Fibroblast of peridontal ligament (primary cell): Measurements from ENCODE around the gene RAP1GAP2.

Source experiments
- DNase-seq: peaks from one replicate; pipeline ENCODE4 v3.0.0-alpha.2; 2010; ENCODE audit errors: extremely low read depth

The RAP1GAP2 gene

GRCh38 chr17:2996810-2997670 is 200.8 kb downstream of the RAP1GAP2 start:
- no peak for DNase-seq

DNA sequence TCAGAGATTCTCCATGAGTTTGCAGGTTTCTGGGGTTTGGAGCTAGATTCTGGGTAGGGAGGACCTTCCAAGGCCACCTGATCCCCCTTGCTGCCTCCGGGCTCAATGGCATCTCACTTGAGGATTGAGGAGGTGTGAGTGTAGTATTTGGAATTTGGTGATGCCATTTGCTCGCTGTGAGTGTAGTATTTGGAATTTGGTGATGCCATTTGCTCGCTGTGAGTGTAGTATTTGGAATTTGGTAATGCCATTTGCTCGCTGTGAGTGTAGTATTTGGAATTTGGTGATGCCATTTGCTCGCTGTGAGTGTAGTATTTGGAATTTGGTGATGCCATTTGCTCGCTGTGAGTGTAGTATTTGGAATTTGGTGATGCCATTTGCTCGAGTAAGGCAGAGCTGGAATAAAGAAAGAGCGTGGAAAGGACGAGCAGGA is 202.2 kb downstream of the RAP1GAP2 start:
- peak; percentile 6 for DNase-seq

- DNase-seq, result no peak
Observed at GRCh38 chr17:3002538-3003295, 206.5 kb downstream of the RAP1GAP2 start.

- DNase-seq, result no peak
Observed at GRCh38 chr17:3003296-3004149, 207.3 kb downstream of the RAP1GAP2 start.

DNA sequence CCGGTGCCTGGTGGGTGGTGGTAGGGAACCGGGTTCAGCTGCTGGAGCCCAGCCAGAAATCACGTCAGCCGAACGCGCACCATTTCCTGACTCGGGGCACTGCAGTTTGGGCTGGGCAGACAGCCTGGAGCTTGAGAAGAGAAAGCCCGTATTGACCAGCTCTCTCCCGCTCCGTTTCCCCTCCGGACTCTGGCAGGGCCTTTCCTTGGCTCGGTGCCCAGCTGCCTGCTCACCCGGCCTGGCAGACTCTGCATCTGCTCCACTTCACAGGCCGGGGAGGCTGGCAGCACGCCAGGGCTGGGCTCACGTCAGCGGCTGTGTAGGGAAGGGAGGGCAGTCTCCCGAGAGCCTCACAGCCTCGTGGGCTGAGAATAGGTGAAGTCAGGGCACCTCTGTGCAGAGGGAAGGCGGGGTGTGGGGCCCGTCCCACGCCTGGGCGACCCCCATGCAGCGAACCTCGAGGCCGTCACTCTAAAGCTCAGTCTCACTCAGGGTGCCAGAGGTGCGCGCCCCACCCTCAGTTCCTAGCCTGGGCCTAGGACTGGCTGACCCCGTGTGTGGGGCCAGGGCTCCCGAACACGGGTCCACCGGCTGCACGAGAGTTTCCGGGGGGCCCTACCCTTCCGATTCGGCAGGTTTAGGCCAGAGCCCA is 208.0 kb downstream of the RAP1GAP2 start:
- peak; percentile 65 for DNase-seq

GRCh38 chr17:3004925-3005324 is 208.7 kb downstream of the RAP1GAP2 start:
- no peak for DNase-seq

- DNase-seq, result no peak
Observed at GRCh38 chr17:3005696-3006095, 209.5 kb downstream of the RAP1GAP2 start.

DNA sequence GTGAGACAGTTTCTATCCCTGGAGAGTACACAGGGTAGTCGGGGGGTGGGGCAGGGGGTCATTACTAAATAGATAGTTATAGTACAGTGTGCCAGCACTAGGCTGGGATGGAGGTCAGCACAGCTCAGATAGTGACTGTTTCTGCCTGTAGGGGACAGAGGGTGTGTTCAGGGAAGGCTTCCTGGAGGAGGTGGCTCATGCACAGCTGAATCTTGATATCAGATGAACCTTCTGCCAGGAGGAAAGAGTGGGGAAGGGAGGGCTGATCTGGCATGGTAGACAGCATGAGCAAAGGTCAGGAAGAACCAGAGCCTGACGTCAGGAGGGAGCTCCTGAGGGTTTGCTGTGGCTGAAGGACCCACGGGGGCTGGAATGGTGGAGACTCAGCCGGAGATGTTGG is 210.6 kb downstream of the RAP1GAP2 start:
- DNase-seq, result no peak

- no peak for DNase-seq
Observed at GRCh38 chr17:3007651-3008121, 211.4 kb downstream of the RAP1GAP2 start.

- no peak for DNase-seq
Observed at GRCh38 chr17:3008336-3009288, 212.4 kb downstream of the RAP1GAP2 start.

DNA sequence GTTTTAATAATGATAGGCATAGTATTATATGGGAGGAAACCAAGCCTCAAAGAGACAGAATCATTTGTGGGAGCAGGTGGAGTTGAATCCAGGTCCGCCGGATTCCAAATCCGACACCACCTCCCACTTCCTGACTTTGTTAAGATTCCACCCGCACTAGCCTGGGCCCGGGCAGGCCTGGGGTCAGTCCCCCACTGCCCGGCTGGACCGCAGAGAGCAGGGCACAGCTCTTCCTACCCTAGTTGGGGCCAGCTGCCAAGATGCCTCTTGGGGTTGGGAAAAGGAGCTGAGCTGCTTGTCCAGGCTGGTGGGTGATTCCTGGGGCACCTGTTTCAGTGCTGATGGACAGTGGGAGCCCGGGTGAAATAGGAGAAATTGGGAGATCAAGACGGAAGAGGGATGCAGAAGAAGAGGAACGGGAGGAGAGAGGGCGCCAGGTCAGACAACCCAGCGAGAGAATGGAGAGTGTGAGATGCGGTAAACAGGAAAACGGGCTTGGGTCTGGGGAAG is 213.2 kb downstream of the RAP1GAP2 start:
- no peak for DNase-seq

DNA sequence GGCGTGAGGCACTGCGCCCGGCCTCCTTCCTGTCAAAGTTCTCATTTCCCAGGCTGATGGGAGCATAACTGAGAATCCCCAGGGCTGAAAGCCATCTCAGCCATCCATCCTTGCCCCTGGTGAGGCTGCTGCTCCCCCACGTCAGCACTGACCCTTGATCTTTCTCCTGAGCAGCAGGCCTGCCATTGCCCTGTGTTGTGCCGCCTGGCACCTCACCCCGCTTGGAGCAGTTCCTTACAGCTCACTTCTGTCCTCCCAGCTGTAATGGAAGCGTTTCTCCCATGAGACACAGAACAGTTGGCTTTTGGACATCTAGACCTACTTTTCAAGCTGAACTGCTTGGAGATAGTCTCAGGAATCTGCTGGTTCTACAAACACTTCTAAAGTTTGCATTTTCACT is 215.7 kb downstream of the RAP1GAP2 start:
- DNase-seq, result no peak

- DNase-seq, result peak; percentile 3
Observed at GRCh38 chr17:3012926-3013581, 216.8 kb downstream of the RAP1GAP2 start.

DNA sequence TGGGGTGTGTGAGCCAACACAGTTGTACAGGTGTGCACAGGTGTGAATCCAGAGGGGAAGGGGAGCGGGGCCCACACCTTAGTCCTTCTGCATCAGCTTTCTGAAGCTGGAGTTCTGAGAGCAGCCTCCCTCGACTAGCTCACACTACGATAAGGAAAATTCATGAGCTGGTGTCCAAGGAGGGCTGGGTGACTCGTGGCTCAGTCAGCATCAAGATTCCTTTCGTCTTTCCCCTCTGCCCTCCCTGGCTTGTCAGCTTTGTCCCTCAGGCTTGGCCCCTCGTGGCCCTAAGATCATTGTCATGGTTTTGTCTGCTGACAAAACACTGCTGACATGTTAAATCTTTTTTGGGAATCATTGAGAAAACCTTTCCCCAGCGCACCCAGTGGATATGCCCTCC is 219.7 kb downstream of the RAP1GAP2 start:
- DNase-seq, result no peak

GRCh38 chr17:3017936-3018335 is 221.7 kb downstream of the RAP1GAP2 start:
- DNase-seq, result no peak

DNA sequence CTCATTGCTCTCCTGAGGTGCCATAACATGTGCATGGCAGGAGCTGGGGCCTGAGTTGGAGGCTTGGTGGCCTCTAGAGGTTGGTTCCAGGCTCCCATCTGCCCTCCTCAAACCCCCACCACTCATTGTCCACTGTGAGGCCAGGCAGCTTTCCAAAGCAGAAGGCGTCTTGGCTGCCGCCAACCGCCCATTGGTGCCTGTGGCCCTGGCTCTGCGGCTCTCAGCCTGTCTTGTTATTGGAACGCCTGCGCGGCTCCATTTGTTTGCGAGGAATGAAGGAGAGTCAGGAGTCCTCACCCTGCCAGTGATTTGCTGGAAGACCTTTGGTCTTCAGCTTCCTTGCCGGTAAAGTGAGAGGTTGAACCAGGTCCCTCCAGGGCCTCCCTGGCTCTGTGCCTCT is 223.5 kb downstream of the RAP1GAP2 start:
- DNase-seq, result no peak

DNA sequence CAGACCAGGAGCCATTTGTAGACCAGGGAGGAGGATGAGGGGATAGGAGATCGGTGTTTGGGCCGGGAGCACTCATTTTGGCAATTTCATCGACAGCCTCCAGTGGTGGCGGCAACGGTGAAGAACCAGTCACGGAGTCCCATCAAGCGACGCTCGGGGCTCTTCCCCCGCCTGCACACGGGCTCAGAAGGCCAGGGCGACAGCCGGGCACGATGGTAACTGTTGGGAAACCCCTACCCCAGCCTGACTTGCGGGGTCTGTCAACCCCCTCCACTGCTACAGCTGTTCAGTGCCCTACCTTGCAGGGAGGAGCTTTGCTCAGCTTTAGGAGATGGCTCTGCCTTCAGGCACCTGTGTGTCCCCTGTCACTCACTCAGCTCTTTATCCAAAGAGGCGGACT is 224.1 kb downstream of the RAP1GAP2 start:
- no peak for DNase-seq

DNA sequence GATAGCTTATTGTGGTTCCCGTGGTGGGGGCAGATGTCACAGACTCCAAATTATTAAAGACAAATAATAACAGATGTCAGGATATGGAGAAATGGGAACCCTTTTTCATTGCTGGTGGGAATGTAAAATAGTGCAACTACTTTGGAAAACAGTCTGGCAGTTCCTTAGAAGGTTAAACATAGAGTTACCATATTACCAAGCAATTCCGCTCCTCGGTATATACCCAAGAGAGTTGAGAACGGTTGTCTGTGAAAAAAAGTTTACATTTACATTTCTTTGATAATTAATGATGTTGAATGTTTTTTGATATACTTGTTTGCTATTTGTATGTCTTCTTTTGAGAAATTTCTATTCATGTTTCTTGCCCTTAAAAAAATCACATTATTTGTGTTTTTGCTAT is 226.0 kb downstream of the RAP1GAP2 start:
- no peak for DNase-seq

GRCh38 chr17:3024346-3024745 is 228.1 kb downstream of the RAP1GAP2 start:
- DNase-seq, result no peak
